Stimulated activated CD4-positive, alpha-beta T cell treated with anti-CD3 and anti-CD28 coated beads, Interleukin-1b, Interleukin-23, amount 100 ng/mL, for 24 hours (primary cell): Measurements from ENCODE around the gene EGR4.

ENCODE experiments used
- DNase-seq, 4 experiments: peaks; one replicate each; pipeline ENCODE4 v3.0.0-alpha.2; 2020; ENCODE audit warnings: low read depth in 4 of 4, low spot score in 1 of 4

Gene EGR4

DNA sequence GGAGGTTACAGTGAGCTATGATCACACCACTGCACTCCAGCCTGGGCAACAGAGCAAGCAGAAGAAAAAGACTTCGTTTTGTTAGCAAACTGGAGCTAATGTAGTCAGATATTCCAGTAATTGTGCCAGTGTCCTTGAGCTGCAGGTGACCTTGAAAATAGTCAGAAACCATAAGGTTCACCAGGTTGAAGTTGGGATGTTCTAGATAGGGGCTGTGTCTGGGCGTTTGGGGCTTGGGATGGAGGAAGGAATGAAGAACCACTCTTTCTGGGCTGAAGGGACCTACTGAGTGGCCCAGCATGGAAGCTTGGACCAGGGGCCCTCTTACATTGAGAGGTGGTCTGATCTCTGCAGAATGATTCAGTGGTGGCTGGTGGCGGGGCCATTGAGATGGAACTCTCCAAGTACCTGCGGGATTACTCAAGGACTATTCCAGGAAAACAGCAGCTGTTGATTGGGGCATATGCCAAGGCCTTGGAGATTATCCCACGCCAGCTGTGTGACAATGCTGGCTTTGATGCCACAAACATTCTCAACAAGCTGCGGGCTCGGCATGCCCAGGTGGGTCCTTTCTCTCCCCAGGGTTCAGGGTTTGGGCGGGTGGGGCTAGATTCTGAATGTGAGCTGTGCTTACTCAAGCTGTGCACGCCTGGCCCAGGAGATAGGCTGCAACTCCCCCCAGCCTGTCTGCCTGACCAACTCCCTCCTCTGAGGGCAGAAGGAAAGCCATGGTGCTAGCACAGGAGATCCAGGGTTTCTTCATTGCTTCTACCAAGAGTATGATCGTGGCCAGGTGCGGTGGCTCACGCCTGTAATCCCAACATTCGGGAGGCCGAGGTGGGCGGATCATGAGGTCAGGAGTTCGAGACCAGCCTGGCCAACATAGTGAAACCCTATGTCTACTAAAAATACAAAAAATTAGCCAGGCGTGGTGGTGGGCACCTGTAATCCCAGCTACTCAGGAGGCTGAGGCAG, 42.2 kb downstream of the EGR4 start:
- no peak for DNase-seq

GRCh38 chr2:73249636-73250035, 43.7 kb downstream of the EGR4 start:
- no peak for DNase-seq

- DNase-seq = no peak
Observed at GRCh38 chr2:73246850-73247249, 46.5 kb downstream of the EGR4 start.

- DNase-seq = no peak
Observed at GRCh38 chr2:73244580-73244979, 48.8 kb downstream of the EGR4 start.

- no peak for DNase-seq
Observed at GRCh38 chr2:73243884-73244570, 49.3 kb downstream of the EGR4 start.
